ENCODE data around the gene SIL1. TPM values are rescaled to one million over a fixed set of nuclear protein-coding genes. Genes with fewer than 3 reads are reported as not detected.

The SIL1 gene
- total and polyA plus RNA-seq, 2 donors (not counting 1 experiment from before 2014, with no cell fraction given), result 66.4 to 85.5 TPM

DNA sequence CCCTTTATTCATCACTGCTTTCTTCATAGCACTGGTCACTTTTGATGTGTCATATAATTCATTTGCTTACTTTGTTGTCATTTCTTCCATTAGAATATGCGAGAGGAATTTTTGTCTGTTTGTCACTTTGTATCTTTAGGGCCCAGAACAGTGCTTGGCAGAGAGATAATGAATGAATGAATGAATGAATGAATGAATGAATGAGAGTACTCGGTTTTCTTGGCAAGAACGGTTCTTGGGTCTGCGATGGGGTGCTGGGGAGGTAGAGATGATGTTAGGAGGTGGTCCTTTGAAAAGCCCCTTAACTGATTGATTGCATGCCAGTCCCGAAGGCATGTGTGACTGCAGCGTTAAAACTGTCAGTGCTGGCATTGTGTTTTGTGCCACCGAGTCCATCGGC, 270.6 kb downstream of the SIL1 start:
- H2AFZ ChIP-seq (ENCODE audit: low read length), result no peak overlapping the region
- H3K4me2 ChIP-seq (ENCODE audit: extremely low read depth, insufficient read depth, low read length), result no peak overlapping the region
- TF ChIP-seq EZH2 (IDR thresholded peaks at IDR 0.05; ENCODE audit: low read length, missing control alignments) (no peak), CTCF (conservative IDR thresholded peaks at IDR 0.05 in 1 of 2, IDR thresholded peaks at IDR 0.05 in 1 of 2; ENCODE audit: low read depth in 1 of 2, low read length in 2 of 2) (no peak)
- H3K79me2 ChIP-seq (ENCODE audit: control insufficient read depth, insufficient read depth, low read length), result no peaks in the 10 kb centered on the region
- H3K27ac ChIP-seq (ENCODE audit: insufficient read depth, low read length), result no peak overlapping the region
- H3K4me1 ChIP-seq (ENCODE audit: control insufficient read depth, extremely low read depth, insufficient read depth, low read length), result no peaks in the 10 kb centered on the region
- DNase-seq (ENCODE audit: low read depth in 2 of 2), result no peak
- H3K9me3 ChIP-seq (ENCODE audit: control insufficient read depth, insufficient read depth, low read depth, low read length), result no peaks in the 10 kb centered on the region
- H4K20me1 ChIP-seq (ENCODE audit: control insufficient read depth, extremely low read depth, insufficient read depth, low read length), result no peaks in the 10 kb centered on the region
- H3K27me3 ChIP-seq (ENCODE audit: control insufficient read depth, insufficient read depth, low read length), result no peaks in the 10 kb centered on the region
- peaks cover 31% of the 10 kb centered on the region for H3K36me3 ChIP-seq (ENCODE audit: control insufficient read depth, insufficient read depth, low read length)
- no peak overlapping the region for H3K4me3 ChIP-seq (replicated peaks in 1 of 4; ENCODE audit: control extremely low read depth in 1 of 4, insufficient read depth in 1 of 4, low read depth in 3 of 4, low read length in 4 of 4)
- no peak overlapping the region for H3K9ac ChIP-seq (ENCODE audit: insufficient read depth, low read length)

DNA sequence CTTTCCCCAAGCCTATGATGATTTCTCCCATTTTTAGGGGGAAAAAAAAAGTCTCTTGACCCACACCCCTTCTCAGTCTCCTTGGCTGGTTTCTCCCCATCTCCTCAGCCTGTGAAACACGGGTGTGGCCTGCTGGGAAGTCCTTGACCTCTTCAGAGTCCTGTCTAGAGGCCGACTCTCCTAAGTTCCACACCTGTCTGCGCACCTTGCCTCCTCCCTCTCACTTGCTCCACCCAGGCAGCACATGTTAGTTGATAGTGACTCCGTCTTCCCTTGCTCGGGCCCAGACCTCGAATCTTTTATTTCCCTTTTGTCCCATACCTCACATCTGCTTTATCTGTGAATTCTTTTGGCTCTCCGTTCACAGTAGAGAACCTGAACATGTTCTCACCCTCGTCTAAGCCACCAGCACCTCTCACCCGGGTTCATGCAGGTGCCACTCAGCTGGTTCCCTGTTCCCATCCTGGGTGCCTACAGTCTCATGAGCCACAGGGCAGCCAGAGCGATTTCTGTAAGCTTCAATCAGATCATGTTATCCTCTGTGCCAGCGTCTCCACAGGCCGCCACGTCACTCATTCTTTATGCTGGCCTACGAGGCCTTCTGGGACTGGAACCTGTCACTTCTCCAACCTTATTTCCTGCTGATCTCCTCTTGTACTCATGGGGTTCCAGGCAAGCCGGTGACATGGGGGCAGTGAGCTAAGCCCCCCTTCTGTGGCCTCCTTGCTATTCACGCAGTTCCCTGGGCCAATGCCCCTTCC, 271.3 kb downstream of the SIL1 start:
- no peak overlapping the region for H3K4me2 ChIP-seq (ENCODE audit: extremely low read depth, insufficient read depth, low read length)
- peaks cover 29% of the 10 kb centered on the region for H3K36me3 ChIP-seq (ENCODE audit: control insufficient read depth, insufficient read depth, low read length)
- H3K9me3 ChIP-seq (ENCODE audit: control insufficient read depth, insufficient read depth, low read depth, low read length), result no peaks in the 10 kb centered on the region
- no peaks in the 10 kb centered on the region for H3K4me1 ChIP-seq (ENCODE audit: control insufficient read depth, extremely low read depth, insufficient read depth, low read length)
- DNase-seq (ENCODE audit: low read depth in 2 of 2), result no peak
- H3K79me2 ChIP-seq (ENCODE audit: control insufficient read depth, insufficient read depth, low read length), result no peaks in the 10 kb centered on the region
- no peaks in the 10 kb centered on the region for H3K27me3 ChIP-seq (ENCODE audit: control insufficient read depth, insufficient read depth, low read length)
- no peak overlapping the region for H3K9ac ChIP-seq (ENCODE audit: insufficient read depth, low read length)
- no peaks in the 10 kb centered on the region for H4K20me1 ChIP-seq (ENCODE audit: control insufficient read depth, extremely low read depth, insufficient read depth, low read length)
- TF ChIP-seq CTCF (conservative IDR thresholded peaks at IDR 0.05 in 1 of 2, IDR thresholded peaks at IDR 0.05 in 1 of 2; ENCODE audit: low read depth in 1 of 2, low read length in 2 of 2), result no peak
- no peak for TF ChIP-seq EZH2 (IDR thresholded peaks at IDR 0.05; ENCODE audit: low read length, missing control alignments)
- H3K27ac ChIP-seq (ENCODE audit: insufficient read depth, low read length), result no peak overlapping the region
- no peak overlapping the region for H3K4me3 ChIP-seq (replicated peaks in 1 of 4; ENCODE audit: control extremely low read depth in 1 of 4, insufficient read depth in 1 of 4, low read depth in 3 of 4, low read length in 4 of 4)
- no peak overlapping the region for H2AFZ ChIP-seq (ENCODE audit: low read length)

- TF ChIP-seq CTCF (conservative IDR thresholded peaks at IDR 0.05 in 1 of 2, IDR thresholded peaks at IDR 0.05 in 1 of 2; ENCODE audit: low read depth in 1 of 2, low read length in 2 of 2) (no peak), EZH2 (IDR thresholded peaks at IDR 0.05; ENCODE audit: low read length, missing control alignments) (no peak)
- Histone ChIP-seq H3K79me2 (ENCODE audit: control insufficient read depth, insufficient read depth, low read length) (no peaks in the 10 kb centered on the region), H4K20me1 (ENCODE audit: control insufficient read depth, extremely low read depth, insufficient read depth, low read length) (no peaks in the 10 kb centered on the region), H2AFZ (ENCODE audit: low read length) (no peak overlapping the region), H3K4me1 (ENCODE audit: control insufficient read depth, extremely low read depth, insufficient read depth, low read length) (no peaks in the 10 kb centered on the region), H3K9ac (ENCODE audit: insufficient read depth, low read length) (no peak overlapping the region), H3K9me3 (ENCODE audit: control insufficient read depth, insufficient read depth, low read depth, low read length) (no peaks in the 10 kb centered on the region), H3K27ac (ENCODE audit: insufficient read depth, low read length) (no peak overlapping the region), H3K27me3 (ENCODE audit: control insufficient read depth, insufficient read depth, low read length) (no peaks in the 10 kb centered on the region), H3K4me3 (replicated peaks in 1 of 4; ENCODE audit: control extremely low read depth in 1 of 4, insufficient read depth in 1 of 4, low read depth in 3 of 4, low read length in 4 of 4) (no peak overlapping the region), H3K4me2 (ENCODE audit: extremely low read depth, insufficient read depth, low read length) (no peak overlapping the region), H3K36me3 (ENCODE audit: control insufficient read depth, insufficient read depth, low read length) (peaks cover 26% of the 10 kb centered on the region)
- DNase-seq (ENCODE audit: low read depth in 2 of 2), result no peak
Measured at GRCh38 chr5:138926257-138926656, 271.9 kb downstream of the SIL1 start.

All from fibroblast of lung (primary cell).